KBM-7 (cell line): ENCODE measurements around the gene C5.
A peak's percentile ranks its signal among the peaks of the same experiment; 100 is the strongest.
"Not testable (repeated sequence)": the region's sequence is repeated elsewhere in the genome, so short reads cannot be mapped to it uniquely, and the experiment has no call there.

Experiments
- DNase-seq: peaks from one replicate; pipeline ENCODE4 v3.0.0-alpha.2; 2015
- in situ Hi-C: fragments of 300-500 bp; cut with MboI; formaldehyde crosslinking; loops from 2 replicates; pipeline ENCODE4 v1.14.3; 2020; ENCODE audit warnings: low sequenced_read_pairs, low pct_unique_long_range_greater_than_20kb, mixed read lengths

The C5 gene

DNA sequence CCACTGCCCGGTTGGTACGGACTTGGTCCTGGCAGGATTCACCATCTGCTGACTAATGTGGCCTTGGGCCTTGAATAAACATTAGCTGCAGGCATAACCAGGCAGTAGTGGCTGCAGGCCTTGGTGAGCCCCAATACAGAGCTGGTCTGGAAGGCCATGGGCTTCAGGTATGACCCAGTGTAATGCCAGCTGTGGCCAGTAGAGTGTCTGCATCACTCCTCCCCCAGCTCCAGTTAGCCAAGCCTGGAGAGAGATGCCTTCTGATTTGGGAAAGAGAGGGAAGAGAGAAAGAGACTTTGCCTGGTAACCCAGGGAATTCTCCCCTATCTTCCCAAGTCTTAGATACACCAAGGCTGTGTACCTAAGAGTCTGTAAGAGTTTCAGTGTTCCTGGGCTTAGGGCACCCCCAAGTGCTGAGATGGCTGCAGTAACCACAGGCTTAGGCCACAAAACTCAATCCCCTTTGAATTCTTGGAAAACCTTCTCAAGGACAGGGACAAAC is 5.6 kb upstream of the C5 start:
- in situ Hi-C loops, result no loop called here
- DNase-seq, result peak; percentile 21

- DNase-seq, result no peak
These were observed 3.5 kb upstream of the C5 start for GRCh38 chr9:121053544-121053943.

DNA sequence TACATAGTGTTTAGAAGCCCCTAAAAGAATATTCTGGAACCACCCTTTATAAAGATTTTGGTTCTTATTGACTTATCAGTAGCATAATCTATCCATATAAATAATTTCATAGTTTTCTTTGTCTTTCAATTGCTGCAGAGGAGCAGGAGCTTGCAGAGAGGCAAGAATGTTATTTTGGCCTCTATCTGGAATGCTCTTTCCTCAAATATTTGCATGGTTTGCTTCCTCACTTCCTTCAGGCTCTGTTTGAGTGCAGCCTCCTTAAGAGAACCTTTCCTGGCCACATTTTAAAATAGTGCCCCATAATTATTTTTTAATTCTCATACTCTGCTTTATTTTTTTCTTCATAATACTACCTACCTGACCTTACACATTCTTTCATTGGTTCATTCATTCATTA is 1.5 kb downstream of the C5 start:
- DNase-seq, result no peak
- in situ Hi-C loops, result no loop called here

More at GRCh38 chr9:121053544-121053943, 3.5 kb upstream of the C5 start:
- in situ Hi-C loops, result no loop called here

GRCh38 chr9:121048175-121048574 is 1.9 kb downstream of the C5 start:
- DNase-seq, result no peak
- in situ Hi-C loops, result no loop called here

DNA sequence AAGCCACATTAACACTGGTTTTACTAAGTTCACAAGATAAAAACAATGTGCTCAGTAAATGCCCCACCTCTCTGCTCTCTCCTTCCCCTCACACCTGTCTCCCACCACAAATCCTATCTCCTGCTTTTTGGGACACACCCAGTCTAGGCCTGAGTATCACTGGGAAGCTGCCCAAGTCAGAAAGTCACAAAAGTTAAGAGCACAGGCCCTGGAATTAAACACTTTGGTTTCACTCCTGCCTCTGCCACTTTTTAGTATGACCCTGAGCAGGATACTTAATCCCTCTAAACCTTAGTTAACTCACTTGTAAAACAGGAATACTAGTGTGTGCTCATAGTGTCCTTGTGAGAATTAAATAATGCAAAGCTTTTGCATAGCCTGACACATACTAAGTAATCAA is 11.3 kb downstream of the C5 start:
- no peak for DNase-seq
- in situ Hi-C loops, result no loop called here

DNA sequence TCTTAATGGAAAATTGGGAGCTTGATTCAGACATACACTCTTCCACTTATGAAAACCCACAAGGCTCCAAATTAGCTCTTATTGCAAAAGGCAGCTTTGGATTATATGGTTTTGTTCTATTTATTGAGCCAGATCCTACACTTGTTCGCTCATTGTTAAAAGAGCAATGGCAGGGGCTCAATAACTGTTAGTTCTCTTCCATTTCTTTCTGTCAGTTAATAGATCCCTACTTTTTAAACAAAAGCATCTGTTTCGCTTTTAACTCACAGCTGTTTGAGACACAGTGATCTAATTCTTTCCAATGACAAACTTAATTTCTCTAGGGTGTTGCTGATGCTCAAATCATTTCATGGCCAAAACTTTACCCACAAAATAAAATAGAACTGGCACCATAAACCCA is 11.7 kb downstream of the C5 start:
- in situ Hi-C loops, result no loop called here
- DNase-seq, result no peak

DNA sequence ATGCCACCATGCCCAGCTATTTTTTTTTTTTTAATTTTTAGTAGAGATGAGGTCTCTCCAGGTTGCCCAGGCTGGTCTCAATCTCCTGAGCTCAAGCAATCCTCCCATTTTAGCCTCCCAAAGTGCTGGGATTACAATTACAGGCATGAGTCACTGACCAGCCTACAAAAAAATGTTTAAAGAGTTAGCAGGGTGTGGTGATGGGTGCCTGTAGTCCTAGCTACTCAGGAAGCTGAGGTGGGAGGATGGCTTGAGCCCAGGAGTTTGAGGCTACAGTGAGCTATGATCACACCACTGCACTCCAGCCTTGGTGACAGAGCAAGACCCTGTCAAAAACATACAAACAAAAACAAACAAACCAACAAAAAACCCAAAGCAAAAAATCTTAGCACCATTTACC is 14.4 kb downstream of the C5 start:
- DNase-seq, in situ Hi-C loops: not testable (repeated sequence)

GRCh38 chr9:121034529-121034928 is 15.5 kb downstream of the C5 start:
- in situ Hi-C loops, result no loop called here
- DNase-seq, result no peak

- no peak for DNase-seq
- in situ Hi-C loops, result no loop called here
These were observed 20.6 kb downstream of the C5 start for GRCh38 chr9:121029469-121029868.

DNA sequence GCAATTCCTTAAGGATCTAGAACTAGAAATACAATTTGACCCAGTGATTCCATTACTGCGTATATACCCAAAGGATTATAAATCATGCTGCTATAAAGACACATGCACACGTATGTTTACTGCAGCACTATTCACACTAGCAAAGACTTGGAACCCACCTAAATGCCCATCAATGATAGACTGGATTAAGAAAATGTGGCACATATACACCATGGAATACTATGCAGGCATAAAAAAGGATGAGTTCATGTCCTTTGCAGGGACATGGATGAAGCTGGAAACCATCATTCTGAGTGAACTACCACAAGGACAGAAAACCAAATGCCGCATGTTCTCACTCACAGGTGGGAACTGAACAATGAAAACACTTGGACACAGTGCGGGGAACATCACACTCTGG is 21.8 kb downstream of the C5 start:
- DNase-seq, in situ Hi-C loops: not testable (repeated sequence)

GRCh38 chr9:121026768-121027167 is 23.3 kb downstream of the C5 start:
- in situ Hi-C loops, result no loop called here
- no peak for DNase-seq

GRCh38 chr9:121026260-121026691 is 23.8 kb downstream of the C5 start:
- no peak for DNase-seq
- in situ Hi-C loops, result no loop called here

DNA sequence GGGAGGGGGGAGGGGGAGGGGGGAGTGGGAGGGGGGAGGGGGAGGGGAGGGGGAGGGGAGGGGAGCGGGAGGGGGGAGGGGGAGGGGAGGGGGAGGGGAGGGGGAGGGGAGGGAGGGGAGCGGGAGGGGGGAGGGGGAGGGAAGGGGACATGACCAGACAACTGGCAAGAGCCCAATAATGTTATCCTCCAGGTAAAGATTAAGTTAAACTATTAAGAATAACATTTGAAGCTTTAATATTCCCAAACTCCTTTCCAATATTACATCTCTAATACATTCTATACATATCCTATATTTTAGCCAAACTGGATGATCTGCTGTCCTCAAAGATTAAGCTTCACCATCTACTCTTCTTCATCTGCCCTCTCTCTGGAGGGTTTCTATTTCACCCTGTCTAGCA is 25.8 kb downstream of the C5 start:
- in situ Hi-C loops, result no loop called here
- no peak for DNase-seq

DNA sequence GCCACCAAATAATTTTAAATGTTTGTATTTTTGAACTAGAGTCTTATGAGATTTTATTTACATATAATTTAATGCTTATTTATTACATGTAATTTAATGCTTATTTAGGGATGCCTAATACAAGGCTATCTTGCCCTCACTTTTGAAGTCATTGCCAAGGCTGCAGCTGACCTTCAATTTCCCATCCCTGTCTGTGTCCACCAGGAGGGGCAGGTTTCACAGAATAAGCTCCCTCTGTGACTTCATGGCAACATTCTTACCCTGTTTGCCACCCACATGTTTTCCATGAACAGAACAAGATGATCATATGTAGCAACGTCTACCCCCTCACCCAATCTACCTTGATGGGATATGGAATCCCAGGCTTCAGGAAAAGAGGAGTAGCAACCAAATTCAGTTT is 27.0 kb downstream of the C5 start:
- peak; percentile 10 for DNase-seq
- in situ Hi-C loops, result no loop called here

DNA sequence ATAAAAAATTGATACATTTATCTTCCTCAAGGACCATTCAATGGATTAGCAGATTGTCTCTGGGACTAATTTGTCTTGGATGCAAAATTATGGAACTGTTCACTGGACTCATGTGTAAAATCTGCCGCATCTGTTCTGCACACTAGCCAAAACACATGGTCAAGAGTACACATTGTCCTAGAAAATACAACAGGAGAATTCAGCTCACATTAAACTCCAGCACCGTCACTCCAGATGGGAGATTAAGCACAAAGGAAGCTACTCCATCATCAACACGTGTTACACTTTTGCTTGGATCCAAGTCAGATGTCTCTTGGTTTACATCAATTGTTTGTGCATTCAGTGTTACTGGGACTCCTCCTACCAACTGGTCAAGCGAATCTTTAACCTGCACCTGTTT is 28.8 kb downstream of the C5 start:
- DNase-seq, result no peak
- in situ Hi-C loops, result no loop called here

DNA sequence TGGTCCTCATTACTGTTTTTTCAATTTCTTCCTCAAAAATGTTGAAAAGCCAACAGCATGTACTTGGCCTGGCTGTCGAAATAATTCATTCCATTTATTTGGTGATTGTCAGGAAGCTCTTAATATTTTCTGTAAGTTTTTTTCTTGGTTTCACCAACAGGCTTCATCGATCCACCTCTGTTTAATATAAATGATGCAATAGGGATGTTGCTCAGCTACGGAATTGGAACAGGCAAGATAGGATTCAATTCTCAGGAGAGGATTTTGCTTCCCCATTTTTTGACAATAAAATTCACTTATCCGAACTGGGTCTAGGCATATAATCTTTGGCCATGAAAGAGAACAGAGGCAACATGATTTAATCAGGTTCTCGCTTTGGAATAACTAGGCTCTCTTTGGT is 30.8 kb downstream of the C5 start:
- no peak for DNase-seq
- in situ Hi-C loops, result no loop called here

DNA sequence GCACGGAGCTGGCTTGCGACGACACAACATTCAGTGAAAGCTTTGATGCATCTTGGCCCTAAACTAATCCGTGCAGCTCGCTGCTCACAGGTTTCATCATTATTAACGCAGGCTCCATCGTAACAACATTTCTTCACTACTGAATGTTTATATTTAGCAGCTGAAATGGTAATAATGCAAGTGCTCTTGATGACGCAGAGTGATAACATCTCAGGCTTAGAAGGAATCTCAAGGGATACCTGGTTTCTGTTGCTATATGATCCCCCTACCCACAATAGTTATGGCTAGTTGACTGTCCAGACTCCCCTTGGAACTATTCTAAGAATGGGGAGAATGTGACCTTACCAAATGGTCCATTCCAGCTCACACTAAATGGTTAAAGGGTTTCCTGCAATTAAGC is 36.2 kb downstream of the C5 start:
- DNase-seq, result no peak
- in situ Hi-C loops, result no loop called here

- in situ Hi-C loops, result no loop called here
- peak; percentile 19 for DNase-seq
These were observed 40.4 kb downstream of the C5 start for GRCh38 chr9:121009650-121010049.

DNA sequence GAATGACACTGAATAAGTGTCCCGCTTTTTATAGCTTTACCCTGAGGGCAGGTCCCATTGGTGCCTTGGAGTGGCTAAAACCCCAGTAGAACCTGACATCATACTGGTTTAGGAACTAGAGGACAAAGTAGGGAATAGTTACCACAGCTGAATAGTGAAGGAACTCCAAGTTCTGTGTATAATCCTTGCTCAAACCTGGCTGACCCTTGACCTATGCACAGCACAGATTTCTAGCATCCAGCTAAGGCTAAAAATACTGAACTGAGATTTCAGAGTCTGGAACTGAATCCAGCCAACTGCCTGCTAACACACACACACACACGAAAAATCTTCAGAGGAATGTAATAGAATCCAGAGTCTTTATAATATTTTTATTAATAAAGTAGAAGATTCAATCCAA is 50.8 kb downstream of the C5 start:
- in situ Hi-C loops, result no loop called here
- no peak for DNase-seq

- in situ Hi-C loops, result no loop called here
- no peak for DNase-seq
These were observed 52.0 kb downstream of the C5 start for GRCh38 chr9:120998111-120998510.

GRCh38 chr9:120997502-120997901 is 52.6 kb downstream of the C5 start:
- in situ Hi-C loops, result no loop called here
- no peak for DNase-seq

DNA sequence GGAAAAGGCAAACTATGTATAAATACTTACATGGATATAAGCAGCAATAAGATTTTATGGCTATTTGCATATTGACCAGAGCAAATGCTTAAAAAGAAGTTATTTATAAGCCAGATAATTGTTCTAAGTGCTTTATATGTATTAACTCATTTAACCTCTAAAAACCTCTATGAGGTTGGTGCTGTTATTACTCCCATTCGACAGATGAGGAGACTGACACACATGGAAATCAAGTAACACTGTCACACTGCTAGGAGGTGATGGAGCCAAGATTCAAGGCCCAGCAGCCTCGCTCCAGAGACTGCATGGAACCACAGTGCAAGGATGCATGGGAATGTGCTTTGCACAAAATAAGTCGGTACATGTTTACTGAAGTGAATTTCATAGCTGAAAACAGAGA is 53.7 kb downstream of the C5 start:
- no peak for DNase-seq
- in situ Hi-C loops, result no loop called here
